Activated naive CD8-positive, alpha-beta T cell treated with anti-CD3 and anti-CD28 coated beads for 36 hours (primary cell): Measurements from ENCODE around the gene TAF9B. TPM values are rescaled to one million over a fixed set of nuclear protein-coding genes. Genes with fewer than 3 reads are reported as not detected.
"Not testable (repeated sequence)": the region's sequence is repeated elsewhere in the genome, so short reads cannot be mapped to it uniquely, and the experiment has no call there.

Experiments
- DNase-seq: peaks from one replicate; pipeline ENCODE4 v3.0.0; 2021
- H3K27ac Mint-ChIP-seq: one replicate; pipeline ENCODE4 v1.8.0; 2022; ENCODE audit warnings: mild to moderate bottlenecking, moderate library complexity, mixed read lengths
- H3K27me3 Mint-ChIP-seq: one replicate; pipeline ENCODE4 v1.8.0; 2022; ENCODE audit warnings: mild to moderate bottlenecking, mixed read lengths
- H3K36me3 Mint-ChIP-seq: one replicate; pipeline ENCODE4 v1.8.0; 2021; ENCODE audit warnings: mild to moderate bottlenecking, mixed read lengths
- H3K4me1 Mint-ChIP-seq: one replicate; pipeline ENCODE4 v1.8.0; 2021; ENCODE audit warnings: mixed read lengths
- H3K4me3 Mint-ChIP-seq: one replicate; pipeline ENCODE4 v1.8.0; 2022; ENCODE audit warnings: mild to moderate bottlenecking, moderate library complexity, mixed read lengths
- H3K9me3 Mint-ChIP-seq: one replicate; pipeline ENCODE4 v1.8.0; 2022; ENCODE audit warnings: mixed read lengths
- total RNA-seq, 2 experiments: library from RNA; stranded (reverse); gene quantifications; one replicate each; pipeline ENCODE4 v1.2.3, GENCODE V29; 2021

The TAF9B gene
- total RNA-seq, 2 experiments from 2014 or later, result 19.6 to 20.9 TPM

DNA sequence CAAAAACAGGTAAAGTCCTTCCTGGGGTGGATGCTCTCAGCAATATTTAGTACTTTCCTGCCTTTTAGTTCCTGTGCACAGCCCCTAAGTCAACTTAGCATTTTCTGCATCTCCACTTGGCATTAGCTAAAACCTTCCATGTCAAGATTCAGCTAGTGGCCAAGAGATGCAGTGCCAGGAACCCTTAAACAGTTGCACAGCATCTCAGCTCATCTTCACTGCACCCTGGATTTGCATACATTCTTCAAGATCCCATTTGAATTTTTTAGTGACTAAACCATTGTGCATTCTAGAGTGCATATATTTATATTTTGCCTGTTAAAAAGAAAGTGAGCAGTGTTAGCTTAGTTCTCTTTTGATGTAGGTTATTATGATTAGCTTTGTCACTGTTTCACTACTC is 13.7 kb downstream of the TAF9B start:
- Mint-ChIP-seq H3K36me3 (peaks cover 35% of the 10 kb centered on the region), H3K4me1 (peaks cover 16% of the 10 kb centered on the region), H3K27ac (peak overlapping the region; percentile 67)
- not testable (repeated sequence) for DNase-seq, H3K4me3 Mint-ChIP-seq, H3K27me3 Mint-ChIP-seq, H3K9me3 Mint-ChIP-seq

GRCh38 chrX:78125148-78125547 is 14.3 kb downstream of the TAF9B start:
- Mint-ChIP-seq H3K27ac (peak overlapping the region; percentile 38), H3K4me3 (no peak overlapping the region), H3K27me3 (no peaks in the 10 kb centered on the region), H3K9me3 (no peaks in the 10 kb centered on the region), H3K36me3 (peaks cover 33% of the 10 kb centered on the region), H3K4me1 (peaks cover 16% of the 10 kb centered on the region)
- DNase-seq, result no peak

- Mint-ChIP-seq H3K27me3 (no peaks in the 10 kb centered on the region), H3K4me1 (peaks cover 21% of the 10 kb centered on the region), H3K36me3 (peaks cover 37% of the 10 kb centered on the region), H3K27ac (peak overlapping the region; percentile 62), H3K9me3 (no peaks in the 10 kb centered on the region), H3K4me3 (no peak overlapping the region)
- DNase-seq, result no peak
Measured at GRCh38 chrX:78124307-78124706, 15.1 kb downstream of the TAF9B start.

DNA sequence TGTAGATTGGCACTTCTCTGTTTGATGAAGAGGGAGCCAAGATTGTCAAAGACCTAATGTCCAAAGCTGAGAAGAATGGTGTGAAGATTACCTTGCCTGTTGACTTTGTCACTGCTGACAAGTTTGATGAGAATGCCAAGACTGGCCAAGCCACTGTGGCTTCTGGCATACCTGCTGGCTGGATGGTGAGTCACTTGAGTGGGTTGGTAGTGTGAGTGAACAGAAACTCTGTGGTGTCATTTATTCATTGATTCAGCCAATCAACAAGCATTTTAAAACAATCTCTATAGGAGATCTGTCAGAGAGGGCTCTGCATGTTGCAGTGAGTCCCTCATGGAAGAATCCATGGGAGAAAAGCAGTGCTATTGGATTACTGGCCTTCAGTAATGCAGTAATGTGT is 16.3 kb downstream of the TAF9B start:
- Mint-ChIP-seq H3K4me1 (peaks cover 25% of the 10 kb centered on the region), H3K27ac (peak overlapping the region; percentile 89), H3K27me3 (no peaks in the 10 kb centered on the region), H3K36me3 (peaks cover 41% of the 10 kb centered on the region), H3K9me3 (no peaks in the 10 kb centered on the region), H3K4me3 (no peak overlapping the region)
- peak; percentile 46 for DNase-seq

DNA sequence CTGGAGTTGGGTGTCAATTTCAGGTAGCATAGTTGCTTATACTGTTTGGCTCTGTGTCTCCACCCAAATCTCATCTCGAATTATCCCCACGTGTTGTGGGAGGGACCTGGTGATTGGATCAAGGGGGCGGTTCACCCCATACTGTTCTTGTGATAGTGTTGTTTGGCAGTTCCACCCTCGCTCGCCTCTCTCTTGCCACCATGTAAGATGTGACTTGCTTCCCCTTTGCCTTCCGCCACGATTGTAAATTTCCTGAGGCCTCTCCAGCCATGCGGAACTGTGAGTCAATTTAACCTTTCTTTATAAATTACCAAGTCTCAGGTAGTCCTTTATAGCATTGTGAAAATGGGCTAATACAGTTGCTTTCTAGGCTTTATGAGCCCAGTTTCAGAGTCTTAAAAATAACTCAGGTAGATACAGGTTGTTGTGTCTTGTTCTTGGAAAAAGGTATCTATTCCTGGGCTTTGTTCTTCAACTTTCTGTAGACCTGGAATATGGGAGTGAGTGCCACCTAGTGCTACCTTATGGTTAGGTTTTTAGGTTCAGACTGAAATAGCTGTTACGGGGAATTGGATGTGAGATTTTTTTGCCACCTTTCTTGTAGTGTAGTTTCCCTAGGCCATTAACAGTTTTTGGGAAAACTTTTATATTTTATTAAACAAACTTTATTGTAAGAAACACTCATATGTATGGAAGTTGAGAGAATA is 19.8 kb downstream of the TAF9B start:
- Mint-ChIP-seq H3K27me3 (no peaks in the 10 kb centered on the region), H3K27ac (peak overlapping the region; percentile 63), H3K4me1 (peaks cover 39% of the 10 kb centered on the region), H3K36me3 (peaks cover 60% of the 10 kb centered on the region), H3K9me3 (no peaks in the 10 kb centered on the region), H3K4me3 (no peak overlapping the region)
- DNase-seq, result no peak

DNA sequence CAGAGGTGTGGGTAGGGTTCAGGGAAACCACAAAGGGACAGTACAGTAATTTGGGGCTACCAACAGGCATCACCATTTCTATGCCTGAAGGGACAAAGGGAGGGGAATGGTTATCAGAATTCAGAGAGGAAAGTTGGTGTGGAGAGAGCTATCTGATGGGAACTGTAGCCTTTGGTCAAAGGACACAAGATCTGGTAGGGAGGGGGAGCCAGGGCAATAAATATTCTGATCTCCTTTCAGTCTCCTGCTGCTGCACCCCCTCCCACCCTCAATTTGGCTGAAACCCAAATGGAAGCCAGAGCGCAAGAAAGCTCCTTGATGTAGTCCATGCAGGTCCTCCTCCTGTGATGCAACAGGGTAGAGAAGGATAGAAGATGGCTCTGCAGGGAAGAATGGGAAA is 20.8 kb downstream of the TAF9B start:
- H3K27me3 Mint-ChIP-seq, result no peaks in the 10 kb centered on the region
- H3K4me1 Mint-ChIP-seq, result peaks cover 45% of the 10 kb centered on the region
- peak overlapping the region; percentile 65 for H3K27ac Mint-ChIP-seq
- H3K4me3 Mint-ChIP-seq, result no peak overlapping the region
- DNase-seq, result no peak
- no peaks in the 10 kb centered on the region for H3K9me3 Mint-ChIP-seq
- peaks cover 58% of the 10 kb centered on the region for H3K36me3 Mint-ChIP-seq

- H3K4me1 Mint-ChIP-seq, result peaks cover 41% of the 10 kb centered on the region
- H3K27ac Mint-ChIP-seq, result no peak overlapping the region
- H3K27me3 Mint-ChIP-seq, result no peaks in the 10 kb centered on the region
- H3K9me3 Mint-ChIP-seq, result no peaks in the 10 kb centered on the region
- no peak for DNase-seq
- H3K4me3 Mint-ChIP-seq, result no peak overlapping the region
- peaks cover 56% of the 10 kb centered on the region for H3K36me3 Mint-ChIP-seq
Measured at GRCh38 chrX:78116766-78117165, 22.7 kb downstream of the TAF9B start.

DNA sequence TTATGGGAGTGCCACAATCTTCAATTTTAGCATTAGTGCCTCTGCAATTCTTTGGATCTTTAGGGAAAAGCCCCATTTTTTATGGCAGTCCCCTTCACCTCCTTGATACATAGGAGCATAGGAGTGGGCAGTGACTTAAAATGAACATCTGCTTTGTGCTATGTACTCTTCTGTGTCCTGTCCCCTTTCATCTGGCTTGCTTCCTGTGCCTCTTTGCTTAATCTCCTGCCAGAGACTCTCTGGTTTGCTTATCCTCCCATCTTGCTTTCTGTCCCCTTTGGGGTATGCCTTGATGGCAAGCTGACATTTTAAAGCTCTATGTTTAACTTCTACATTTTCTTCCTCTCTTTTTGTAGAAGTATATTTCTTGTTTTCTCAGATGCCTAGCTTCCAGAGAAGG is 23.1 kb downstream of the TAF9B start:
- no peak for DNase-seq
- Mint-ChIP-seq H3K27ac (peak overlapping the region; percentile 7), H3K4me3 (no peak overlapping the region), H3K4me1 (peaks cover 41% of the 10 kb centered on the region), H3K27me3 (no peaks in the 10 kb centered on the region), H3K36me3 (peaks cover 58% of the 10 kb centered on the region), H3K9me3 (no peaks in the 10 kb centered on the region)

DNA sequence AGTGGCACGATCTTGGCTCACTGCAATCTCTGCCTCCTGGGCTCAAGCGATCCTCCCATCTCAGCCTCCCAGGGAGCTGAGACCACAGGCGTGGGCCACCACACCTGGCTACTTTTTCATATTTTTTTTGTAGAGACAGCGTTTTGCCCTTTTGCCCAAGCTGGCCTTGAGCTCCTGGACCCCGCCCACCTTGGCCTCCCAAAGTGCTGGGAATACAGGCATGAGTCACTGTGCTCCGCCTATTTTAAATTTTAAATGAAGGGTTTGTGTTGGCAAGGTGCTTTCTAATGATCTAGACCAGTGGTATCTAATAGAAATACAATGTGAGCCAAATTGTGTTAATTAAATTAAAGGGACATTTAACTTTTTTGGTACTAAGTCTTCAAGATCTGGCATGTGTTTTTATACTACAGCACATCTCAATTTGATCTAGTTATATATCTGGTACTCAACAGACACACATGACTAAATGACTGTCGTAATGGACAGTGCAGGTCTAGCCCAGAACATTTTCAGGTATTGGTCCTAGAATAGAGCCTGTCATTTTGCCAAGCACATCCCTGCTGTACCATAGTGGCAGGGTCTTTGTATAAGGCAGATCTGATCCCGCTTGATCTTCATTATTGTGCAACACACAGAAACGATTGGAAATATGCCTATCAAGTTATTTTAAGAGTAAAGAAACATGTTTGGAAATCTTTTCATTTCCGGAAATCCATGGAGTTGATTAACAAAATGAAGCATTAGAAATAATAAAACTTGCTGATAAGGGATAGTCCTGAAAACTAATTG is 28.1 kb downstream of the TAF9B start:
- peaks cover 62% of the 10 kb centered on the region for H3K36me3 Mint-ChIP-seq
- H3K27ac Mint-ChIP-seq, result no peak overlapping the region
- H3K4me1 Mint-ChIP-seq, result peaks cover 39% of the 10 kb centered on the region
- no peaks in the 10 kb centered on the region for H3K9me3 Mint-ChIP-seq
- H3K27me3 Mint-ChIP-seq, result no peaks in the 10 kb centered on the region
- DNase-seq, result no peak
- H3K4me3 Mint-ChIP-seq, result peak overlapping the region; percentile 37

- peaks cover 31% of the 10 kb centered on the region for H3K4me1 Mint-ChIP-seq
- H3K9me3 Mint-ChIP-seq, result no peaks in the 10 kb centered on the region
- H3K36me3 Mint-ChIP-seq, result peaks cover 66% of the 10 kb centered on the region
- peak overlapping the region; percentile 96 for H3K4me3 Mint-ChIP-seq
- no peak for DNase-seq
- no peaks in the 10 kb centered on the region for H3K27me3 Mint-ChIP-seq
- H3K27ac Mint-ChIP-seq, result peak overlapping the region; percentile 75
Measured at GRCh38 chrX:78109458-78109857, 30.0 kb downstream of the TAF9B start.

- no peaks in the 10 kb centered on the region for H3K27me3 Mint-ChIP-seq
- H3K4me3 Mint-ChIP-seq, result peak overlapping the region; percentile 96
- H3K36me3 Mint-ChIP-seq, result peaks cover 60% of the 10 kb centered on the region
- peaks cover 35% of the 10 kb centered on the region for H3K4me1 Mint-ChIP-seq
- H3K27ac Mint-ChIP-seq, result peak overlapping the region; percentile 95
- H3K9me3 Mint-ChIP-seq, result peaks cover 5% of the 10 kb centered on the region
- no peak for DNase-seq
Measured at GRCh38 chrX:78106651-78106986, 32.8 kb downstream of the TAF9B start.

DNA sequence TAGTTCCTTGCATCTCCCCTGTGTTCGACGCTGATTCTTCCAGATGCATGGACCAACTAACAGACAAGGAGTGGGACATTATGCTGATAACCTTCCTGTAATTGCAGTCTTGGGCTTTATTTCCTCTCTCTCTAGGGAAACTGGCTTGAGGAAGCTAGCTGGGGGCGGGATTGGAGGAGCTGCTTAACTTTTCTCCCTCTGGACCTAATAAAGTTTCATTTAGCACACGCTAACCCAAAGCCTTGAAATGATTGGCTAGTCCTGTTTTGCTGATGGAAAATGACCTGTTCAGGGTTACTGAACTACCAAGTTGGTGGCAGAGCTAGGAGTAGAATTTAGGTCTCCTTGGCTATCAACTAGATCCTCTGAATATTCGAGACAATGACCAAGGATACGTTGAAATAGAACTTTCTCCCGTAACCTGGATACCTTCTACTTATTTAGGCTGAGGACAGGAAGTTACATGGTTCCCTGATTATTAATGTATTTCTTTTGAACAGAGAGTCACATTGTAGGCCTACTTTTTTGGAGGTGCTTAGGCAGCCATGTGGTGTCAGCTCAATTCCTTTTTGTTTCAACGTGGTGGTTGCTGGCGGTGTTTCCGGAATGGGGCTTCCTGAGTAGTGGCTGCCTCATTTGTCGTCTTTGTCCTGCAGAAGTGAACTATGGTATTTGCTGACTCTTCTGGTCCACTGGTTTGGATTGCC is 33.4 kb downstream of the TAF9B start:
- H3K4me1 Mint-ChIP-seq, result peaks cover 32% of the 10 kb centered on the region

DNA sequence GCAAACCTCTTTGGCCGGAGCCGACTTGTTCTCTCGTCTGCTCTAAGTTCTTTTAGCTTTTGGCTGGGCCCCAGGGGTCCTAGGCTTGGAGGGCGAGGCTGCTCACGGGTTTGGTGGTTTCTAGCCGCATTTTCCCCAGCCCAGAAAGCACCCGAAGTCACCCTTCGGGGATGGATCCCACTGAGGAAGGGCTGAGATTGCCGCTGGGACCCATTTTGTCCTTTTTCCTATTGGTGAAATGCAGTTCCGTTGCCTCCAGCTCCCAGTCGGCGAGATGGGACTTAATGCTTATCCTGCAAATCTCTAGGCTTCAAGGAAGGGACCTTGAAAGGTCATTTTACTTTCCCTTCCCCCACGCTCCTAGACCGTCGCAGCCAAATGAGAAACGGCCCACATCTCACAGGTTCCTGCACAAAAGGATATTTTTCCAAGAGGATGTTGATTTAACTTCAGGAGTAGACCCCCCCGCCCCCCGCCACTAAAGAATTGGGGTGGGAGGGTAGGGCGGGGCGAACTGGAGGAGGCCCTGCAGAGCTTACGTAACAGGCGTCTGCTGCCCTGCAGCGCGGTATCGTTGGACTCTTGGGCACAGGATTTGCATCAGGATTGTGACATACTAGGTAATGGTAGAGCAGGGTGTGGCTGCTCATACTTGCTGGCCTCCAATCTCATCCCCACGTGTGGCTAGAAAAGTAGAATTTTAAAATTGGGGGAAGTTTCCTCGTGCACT is 34.8 kb downstream of the TAF9B start:
- Mint-ChIP-seq H3K27me3 (no peaks in the 10 kb centered on the region), H3K4me1 (peaks cover 27% of the 10 kb centered on the region), H3K9me3 (peaks cover 5% of the 10 kb centered on the region), H3K36me3 (peaks cover 54% of the 10 kb centered on the region), H3K27ac (peak overlapping the region; percentile 95), H3K4me3 (peak overlapping the region; percentile 96)
- DNase-seq, result peak; percentile 22

More for the DNA sequence above, 33.4 kb downstream of the TAF9B start:
- no peaks in the 10 kb centered on the region for H3K27me3 Mint-ChIP-seq
- H3K36me3 Mint-ChIP-seq, result peaks cover 57% of the 10 kb centered on the region
- H3K27ac Mint-ChIP-seq, result peak overlapping the region; percentile 95
- H3K4me3 Mint-ChIP-seq, result peak overlapping the region; percentile 96
- peaks cover 5% of the 10 kb centered on the region for H3K9me3 Mint-ChIP-seq
- peak; percentile 15 for DNase-seq

DNA sequence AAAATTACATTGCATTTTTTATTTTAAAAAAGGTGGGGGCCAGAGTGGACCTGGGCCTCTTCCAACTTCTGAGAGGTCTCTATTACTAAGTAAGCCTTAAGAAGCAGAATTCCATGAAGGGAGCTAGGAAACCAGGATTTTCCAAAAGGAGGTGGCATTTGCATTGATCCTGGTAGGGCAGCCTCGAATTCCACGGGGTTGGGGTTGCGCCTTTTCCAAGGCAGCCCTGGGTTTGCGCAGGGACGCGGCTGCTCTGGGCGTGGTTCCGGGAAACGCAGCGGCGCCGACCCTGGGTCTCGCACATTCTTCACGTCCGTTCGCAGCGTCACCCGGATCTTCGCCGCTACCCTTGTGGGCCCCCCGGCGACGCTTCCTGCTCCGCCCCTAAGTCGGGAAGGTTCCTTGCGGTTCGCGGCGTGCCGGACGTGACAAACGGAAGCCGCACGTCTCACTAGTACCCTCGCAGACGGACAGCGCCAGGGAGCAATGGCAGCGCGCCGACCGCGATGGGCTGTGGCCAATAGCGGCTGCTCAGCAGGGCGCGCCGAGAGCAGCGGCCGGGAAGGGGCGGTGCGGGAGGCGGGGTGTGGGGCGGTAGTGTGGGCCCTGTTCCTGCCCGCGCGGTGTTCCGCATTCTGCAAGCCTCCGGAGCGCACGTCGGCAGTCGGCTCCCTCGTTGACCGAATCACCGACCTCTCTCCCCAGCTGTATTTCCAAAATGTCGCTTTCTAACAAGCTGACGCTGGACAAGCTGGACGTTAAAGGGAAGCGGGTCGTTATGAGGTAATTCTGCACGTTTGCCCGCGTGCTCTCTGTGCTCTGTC is 35.6 kb downstream of the TAF9B start, which contains the start of gene PGK1:
PGK1 (plus strand) TSS at position 626 of the 824 bp plus-strand sequence; CDS start at position 719, 93 bp downstream.
- Mint-ChIP-seq H3K9me3 (peaks cover 5% of the 10 kb centered on the region), H3K36me3 (peaks cover 49% of the 10 kb centered on the region), H3K4me1 (peaks cover 26% of the 10 kb centered on the region), H3K27ac (peak within 1 kb of the TSS; percentile 95), H3K4me3 (peak within 1 kb of the TSS; percentile 96), H3K27me3 (no peaks in the 10 kb centered on the region)
- peak; percentile 94 for DNase-seq
